Right lung (tissue), 5 donors: ENCODE measurements around the gene PCAT7. TPM values are rescaled to one million over a fixed set of nuclear protein-coding genes. Genes with fewer than 3 reads are reported as not detected.

Experiments
- DNase-seq, 2 donors: peaks; one replicate each; pipeline ENCODE4 v3.0.0-alpha.2; 2013
- polyA plus RNA-seq, 5 donors: library from polyadenylated mRNA; unstranded; fragments of 120-200 nt; gene quantifications; one replicate each; pipeline versions ENCODE4 v1.2.1 to v1.2.3, GENCODE V29; 2013; ENCODE audit warnings: inconsistent platforms in 1 of 5, low replicate concordance in 1 of 5; ENCODE audit not compliant: insufficient read length in 5 of 5, insufficient read depth in 1 of 5

Gene PCAT7
- polyA plus RNA-seq, 5 donors: 0.46 to 1.1 (median 1.0) TPM

DNA sequence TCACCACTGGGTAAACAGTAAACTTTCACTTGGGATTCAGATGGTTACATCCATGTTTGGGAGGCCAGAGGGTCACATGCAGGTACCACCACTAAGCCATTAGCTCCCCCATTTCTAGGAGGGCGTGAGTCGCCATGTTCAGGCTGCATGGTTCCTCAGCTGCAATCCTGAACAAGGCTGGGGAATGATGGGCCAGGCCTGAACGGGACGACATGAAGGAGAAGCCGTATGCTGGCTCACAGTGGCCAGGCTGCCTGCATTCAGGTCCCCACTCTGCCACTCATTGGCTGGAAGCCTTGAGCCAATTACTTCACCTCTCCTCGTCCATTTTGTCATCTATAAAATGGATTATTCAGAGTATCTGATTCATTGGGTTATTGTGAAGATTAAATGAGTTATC, 47.8 kb downstream of the PCAT7 start:
- DNase-seq: no peak

GRCh38 chr9:94603259-94604160, 48.6 kb downstream of the PCAT7 start:
- peak; percentile 66 to 82 for DNase-seq

- DNase-seq: no peak
Observed at GRCh38 chr9:94606646-94607422, 52.0 kb downstream of the PCAT7 start.

- no peak for DNase-seq
Observed at GRCh38 chr9:94607423-94607691, 52.5 kb downstream of the PCAT7 start.

- DNase-seq: peak; percentile 89 to 92
Observed at GRCh38 chr9:94610181-94610606, 55.3 kb downstream of the PCAT7 start.

- DNase-seq: no peak
Observed at GRCh38 chr9:94611638-94612068, 56.8 kb downstream of the PCAT7 start.

- DNase-seq: no peak
Observed at GRCh38 chr9:94612071-94612470, 57.2 kb downstream of the PCAT7 start.

- no peak for DNase-seq
Observed at GRCh38 chr9:94613003-94613402, 58.1 kb downstream of the PCAT7 start.

- no peak for DNase-seq
Observed at GRCh38 chr9:94619026-94619425, 64.1 kb downstream of the PCAT7 start.

Other genes with a start within 250 kb of the PCAT7 start
- gene NUTM2F, start 226.4 kb upstream of the PCAT7 start, polyA plus RNA-seq: under 1 TPM in 2 of 5 donors, not detected in 3; 0.09 to 0.36 TPM
- gene FBP2, start 38.7 kb downstream of the PCAT7 start, polyA plus RNA-seq: 1 to 10 TPM; 2.0 to 4.6 (median 2.4) TPM
- 10 to 100 TPM; 18.2 to 23.9 (median 20.5) TPM for gene FBP1, start 84.4 kb downstream of the PCAT7 start, polyA plus RNA-seq
- 10 to 100 TPM; 29.3 to 40.6 (median 37.4) TPM for gene AOPEP, start 171.6 kb downstream of the PCAT7 start, polyA plus RNA-seq